HG03135 (cell line): ENCODE results near the gene COL9A1.

ENCODE experiments used
- ATAC-seq: cut with Tn5 transposase; IDR thresholded peaks from one replicate; pipeline ENCODE4 v1.9.1; 2021; ENCODE audit warnings: mild to moderate bottlenecking, moderate library complexity; ENCODE audit not compliant: unreplicated experiment

COL9A1 gene

GRCh38 chr6:70180183-70180900 is 122.5 kb downstream of the COL9A1 start:
- no peak for ATAC-seq

- ATAC-seq = no peak
Measured at GRCh38 chr6:70176842-70177550, 125.9 kb downstream of the COL9A1 start.

GRCh38 chr6:70175770-70176169 is 127.1 kb downstream of the COL9A1 start:
- ATAC-seq = no peak

GRCh38 chr6:70172252-70172651 is 130.6 kb downstream of the COL9A1 start:
- no peak for ATAC-seq

- no peak for ATAC-seq
Measured at GRCh38 chr6:70171236-70171635, 131.6 kb downstream of the COL9A1 start.

- ATAC-seq = no peak
Measured at GRCh38 chr6:70168681-70169377, 134.1 kb downstream of the COL9A1 start.
